ENCODE results near the gene TRIAP1.

Gene TRIAP1

DNA sequence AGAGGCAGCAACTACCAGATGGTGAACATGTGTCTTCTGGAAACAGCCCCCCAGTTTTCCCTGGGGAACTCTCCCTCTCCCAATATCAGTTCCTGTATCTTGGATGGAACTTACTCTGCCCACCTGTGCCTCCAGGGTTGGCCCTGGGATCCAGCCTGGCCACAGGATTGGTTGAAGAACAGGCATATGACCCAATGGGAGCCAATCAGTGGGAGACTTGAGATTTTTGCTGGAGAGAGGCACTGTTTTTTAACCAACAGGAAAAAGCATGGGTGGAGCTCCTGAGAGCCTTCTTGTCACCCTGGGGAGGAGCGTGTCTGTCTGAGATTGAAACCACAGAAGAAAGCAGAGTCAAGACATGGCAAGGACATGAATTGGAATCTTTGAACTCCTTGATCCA is 41.9 kb downstream of the TRIAP1 start:
- TF ChIP-seq ZNF70 (CRISPR knock-in tag; IDR thresholded peaks at IDR 0.05) (no peak), ESRRG (CRISPR knock-in tag; IDR thresholded peaks at IDR 0.05) (no peak), SNAI2 (CRISPR knock-in tag; IDR thresholded peaks at IDR 0.05) (no peak), ZFP3 (CRISPR knock-in tag; IDR thresholded peaks at IDR 0.05) (no peak), TCF4 (CRISPR knock-in tag; IDR thresholded peaks at IDR 0.05; ENCODE audit: borderline replicate concordance) (no peak), TSHZ2 (CRISPR knock-in tag; IDR thresholded peaks at IDR 0.05) (no peak), RARB (CRISPR knock-in tag; IDR thresholded peaks at IDR 0.05) (no peak), ARNTL (CRISPR knock-in tag; IDR thresholded peaks at IDR 0.05; ENCODE audit: borderline replicate concordance, low read depth) (no peak), BACH2 (CRISPR knock-in tag; IDR thresholded peaks at IDR 0.05; ENCODE audit: borderline replicate concordance) (no peak), OSR1 (CRISPR knock-in tag; IDR thresholded peaks at IDR 0.05) (no peak), ISL1 (CRISPR knock-in tag; IDR thresholded peaks at IDR 0.05) (no peak), CSDC2 (CRISPR knock-in tag; IDR thresholded peaks at IDR 0.05) (no peak), ZFP30 (CRISPR knock-in tag; IDR thresholded peaks at IDR 0.05) (no peak)
- TF ChIP-seq, protein P1, sequence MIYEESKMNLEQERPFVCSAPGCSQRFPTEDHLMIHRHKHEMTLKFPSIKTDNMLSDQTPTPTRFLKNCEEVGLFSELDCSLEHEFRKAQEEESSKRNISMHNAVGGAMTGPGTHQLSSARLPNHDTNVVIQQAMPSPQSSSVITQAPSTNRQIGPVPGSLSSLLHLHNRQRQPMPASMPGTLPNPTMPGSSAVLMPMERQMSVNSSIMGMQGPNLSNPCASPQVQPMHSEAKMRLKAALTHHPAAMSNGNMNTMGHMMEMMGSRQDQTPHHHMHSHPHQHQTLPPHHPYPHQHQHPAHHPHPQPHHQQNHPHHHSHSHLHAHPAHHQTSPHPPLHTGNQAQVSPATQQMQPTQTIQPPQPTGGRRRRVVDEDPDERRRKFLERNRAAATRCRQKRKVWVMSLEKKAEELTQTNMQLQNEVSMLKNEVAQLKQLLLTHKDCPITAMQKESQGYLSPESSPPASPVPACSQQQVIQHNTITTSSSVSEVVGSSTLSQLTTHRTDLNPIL (CRISPR knock-in tag; IDR thresholded peaks at IDR 0.05; ENCODE audit: low read depth): no peak
- TF ChIP-seq, protein P2, sequence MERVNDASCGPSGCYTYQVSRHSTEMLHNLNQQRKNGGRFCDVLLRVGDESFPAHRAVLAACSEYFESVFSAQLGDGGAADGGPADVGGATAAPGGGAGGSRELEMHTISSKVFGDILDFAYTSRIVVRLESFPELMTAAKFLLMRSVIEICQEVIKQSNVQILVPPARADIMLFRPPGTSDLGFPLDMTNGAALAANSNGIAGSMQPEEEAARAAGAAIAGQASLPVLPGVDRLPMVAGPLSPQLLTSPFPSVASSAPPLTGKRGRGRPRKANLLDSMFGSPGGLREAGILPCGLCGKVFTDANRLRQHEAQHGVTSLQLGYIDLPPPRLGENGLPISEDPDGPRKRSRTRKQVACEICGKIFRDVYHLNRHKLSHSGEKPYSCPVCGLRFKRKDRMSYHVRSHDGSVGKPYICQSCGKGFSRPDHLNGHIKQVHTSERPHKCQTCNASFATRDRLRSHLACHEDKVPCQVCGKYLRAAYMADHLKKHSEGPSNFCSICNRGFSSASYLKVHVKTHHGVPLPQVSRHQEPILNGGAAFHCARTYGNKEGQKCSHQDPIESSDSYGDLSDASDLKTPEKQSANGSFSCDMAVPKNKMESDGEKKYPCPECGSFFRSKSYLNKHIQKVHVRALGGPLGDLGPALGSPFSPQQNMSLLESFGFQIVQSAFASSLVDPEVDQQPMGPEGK (CRISPR knock-in tag; IDR thresholded peaks at IDR 0.05; ENCODE audit: borderline replicate concordance): no peak
- TF ChIP-seq, protein P3, sequence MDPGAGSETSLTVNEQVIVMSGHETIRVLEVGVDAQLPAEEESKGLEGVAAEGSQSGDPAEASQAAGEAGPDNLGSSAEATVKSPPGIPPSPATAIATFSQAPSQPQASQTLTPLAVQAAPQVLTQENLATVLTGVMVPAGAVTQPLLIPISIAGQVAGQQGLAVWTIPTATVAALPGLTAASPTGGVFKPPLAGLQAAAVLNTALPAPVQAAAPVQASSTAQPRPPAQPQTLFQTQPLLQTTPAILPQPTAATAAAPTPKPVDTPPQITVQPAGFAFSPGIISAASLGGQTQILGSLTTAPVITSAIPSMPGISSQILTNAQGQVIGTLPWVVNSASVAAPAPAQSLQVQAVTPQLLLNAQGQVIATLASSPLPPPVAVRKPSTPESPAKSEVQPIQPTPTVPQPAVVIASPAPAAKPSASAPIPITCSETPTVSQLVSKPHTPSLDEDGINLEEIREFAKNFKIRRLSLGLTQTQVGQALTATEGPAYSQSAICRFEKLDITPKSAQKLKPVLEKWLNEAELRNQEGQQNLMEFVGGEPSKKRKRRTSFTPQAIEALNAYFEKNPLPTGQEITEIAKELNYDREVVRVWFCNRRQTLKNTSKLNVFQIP (CRISPR knock-in tag; IDR thresholded peaks at IDR 0.05; ENCODE audit: borderline replicate concordance, low read depth): no peak
- ATAC-seq: no peak

GRCh38 chr12:120403869-120404268 is 42.3 kb downstream of the TRIAP1 start:
- TF ChIP-seq ESRRG (CRISPR knock-in tag; IDR thresholded peaks at IDR 0.05): no peak
- no peak for TF ChIP-seq TOX (CRISPR knock-in tag; IDR thresholded peaks at IDR 0.05; ENCODE audit: borderline replicate concordance)
- TF ChIP-seq TCF4 (CRISPR knock-in tag; IDR thresholded peaks at IDR 0.05; ENCODE audit: borderline replicate concordance): no peak
- TF ChIP-seq, protein P2 (CRISPR knock-in tag; IDR thresholded peaks at IDR 0.05; ENCODE audit: borderline replicate concordance): no peak
- no peak for TF ChIP-seq ZNF70 (CRISPR knock-in tag; IDR thresholded peaks at IDR 0.05)
- no peak for TF ChIP-seq ZFP30 (CRISPR knock-in tag; IDR thresholded peaks at IDR 0.05)
- no peak for TF ChIP-seq GLIS3 (CRISPR knock-in tag; IDR thresholded peaks at IDR 0.05)
- no peak for TF ChIP-seq CSRNP3 (CRISPR knock-in tag; IDR thresholded peaks at IDR 0.05)
- no peak for TF ChIP-seq ISL1 (CRISPR knock-in tag; IDR thresholded peaks at IDR 0.05)
- TF ChIP-seq ZNF565 (CRISPR knock-in tag; conservative IDR thresholded peaks at IDR 0.05; ENCODE audit: low read depth): no peak
- no peak for TF ChIP-seq SNAI2 (CRISPR knock-in tag; IDR thresholded peaks at IDR 0.05)
- TF ChIP-seq PPARA (CRISPR knock-in tag; IDR thresholded peaks at IDR 0.05; ENCODE audit: borderline replicate concordance): no peak
- no peak for TF ChIP-seq RARB (CRISPR knock-in tag; IDR thresholded peaks at IDR 0.05)
- TF ChIP-seq, protein P1 (CRISPR knock-in tag; IDR thresholded peaks at IDR 0.05; ENCODE audit: low read depth): no peak
- TF ChIP-seq, protein P3 (CRISPR knock-in tag; IDR thresholded peaks at IDR 0.05; ENCODE audit: borderline replicate concordance, low read depth): no peak
- ATAC-seq: no peak

Measured in SK-N-SH treated with all-trans-retinoic acid at 6 μM for 48 hours (cell line).